HG03558 (cell line): ENCODE results near the gene PCYT1B.
"Not testable (repeated sequence)": the region's sequence is repeated elsewhere in the genome, so short reads cannot be mapped to it uniquely, and the experiment has no call there.

ENCODE experiments used
- ATAC-seq: cut with Tn5 transposase; IDR thresholded peaks from one replicate; pipeline ENCODE4 v1.9.1; 2021; ENCODE audit warnings: moderate number of reproducible peaks; ENCODE audit not compliant: unreplicated experiment; ENCODE audit errors: extremely low read depth

The PCYT1B gene

GRCh38 chrX:24647257-24648058 lies at the start of gene PCYT1B:
TSS of gene PCYT1B (minus strand) at chrX:24647347. CDS start at chrX:24647105, 242 bp downstream.
- ATAC-seq, result peak; percentile 70

DNA sequence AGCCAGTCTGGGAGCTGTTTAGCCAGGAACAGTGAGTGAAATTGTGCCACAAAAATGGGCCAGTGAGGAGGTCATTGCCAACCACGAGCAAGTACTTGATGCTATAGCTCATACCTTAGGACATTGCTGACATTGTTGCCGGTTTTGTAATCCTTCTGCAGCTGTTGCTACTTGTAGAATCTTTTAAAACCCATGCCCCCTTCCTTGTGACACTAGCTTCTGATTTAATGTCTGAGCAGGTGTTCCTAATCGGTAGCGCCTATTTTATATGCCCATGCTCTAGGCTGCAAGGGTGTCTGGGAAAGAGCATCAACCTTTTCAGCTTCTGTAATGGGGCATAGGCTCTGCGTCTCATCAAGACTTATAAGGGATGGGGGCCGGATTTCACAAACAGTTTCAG lies 49.1 kb upstream of the PCYT1B start:
- no peak for ATAC-seq

DNA sequence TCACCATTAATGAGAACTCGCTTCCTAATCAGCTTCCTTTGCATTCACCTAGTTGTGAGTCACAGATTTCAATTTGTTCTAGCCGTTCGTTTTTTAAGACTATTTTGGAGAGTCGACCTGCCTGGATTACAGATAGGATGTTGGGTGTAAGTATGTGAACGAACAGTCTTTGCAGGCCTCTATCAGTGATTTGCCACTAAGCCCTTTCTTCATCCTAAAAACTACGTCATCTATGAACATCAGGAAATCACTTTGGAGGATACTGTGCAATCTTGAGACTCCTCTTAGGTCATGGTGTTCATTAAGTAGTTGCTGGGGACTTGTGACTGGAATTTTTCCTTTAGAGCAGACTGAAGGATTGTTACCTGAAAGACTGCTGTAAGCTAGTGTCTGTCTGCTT lies 47.7 kb upstream of the PCYT1B start:
- no peak for ATAC-seq

DNA sequence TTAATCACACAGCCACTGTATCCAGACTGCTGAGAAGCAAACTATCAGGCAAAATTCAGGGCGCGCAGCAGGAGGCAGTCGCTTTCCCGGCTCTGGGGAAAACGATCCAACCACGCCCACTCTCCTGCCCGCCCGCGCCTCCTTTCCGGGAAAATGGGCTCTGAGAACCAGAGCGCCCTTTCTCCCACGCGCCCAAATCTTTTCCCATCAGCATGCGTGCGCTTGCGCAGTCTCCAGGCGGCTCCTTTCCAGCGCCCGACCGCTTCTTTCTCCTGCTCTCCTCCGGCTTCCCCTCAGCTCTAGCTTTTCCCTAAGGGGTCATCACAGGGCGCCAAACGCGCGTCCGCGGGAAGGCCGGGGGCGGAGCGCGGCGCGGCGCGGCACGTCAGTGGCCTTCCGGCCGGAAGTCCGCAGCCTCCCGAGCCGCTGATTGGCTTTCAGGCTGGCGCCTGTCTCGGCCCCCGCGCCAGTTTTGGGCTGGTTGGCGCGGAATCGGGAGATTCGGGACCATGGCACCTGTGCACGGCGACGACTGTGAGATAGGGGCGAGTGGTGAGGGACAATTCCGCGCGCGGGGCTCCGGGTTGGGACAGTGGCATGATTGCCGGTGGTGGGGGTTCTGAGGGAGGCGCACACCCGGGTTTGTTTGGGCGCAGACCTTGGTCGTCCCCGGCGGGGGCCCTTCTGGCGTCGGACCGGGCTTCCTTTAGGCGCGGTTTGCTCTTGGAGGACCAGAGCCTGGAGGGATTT lies 46.5 kb upstream of the PCYT1B start, which contains the start of gene POLA1:
POLA1 (plus strand) TSS at position 466 of the 750 bp plus-strand sequence; CDS start at position 510, 44 bp downstream.
- peak; percentile 95 for ATAC-seq

- no peak for ATAC-seq
Measured at GRCh38 chrX:24692305-24692704, 45.2 kb upstream of the PCYT1B start.

- ATAC-seq, result no peak
Measured at GRCh38 chrX:24684048-24684447, 36.9 kb upstream of the PCYT1B start.

DNA sequence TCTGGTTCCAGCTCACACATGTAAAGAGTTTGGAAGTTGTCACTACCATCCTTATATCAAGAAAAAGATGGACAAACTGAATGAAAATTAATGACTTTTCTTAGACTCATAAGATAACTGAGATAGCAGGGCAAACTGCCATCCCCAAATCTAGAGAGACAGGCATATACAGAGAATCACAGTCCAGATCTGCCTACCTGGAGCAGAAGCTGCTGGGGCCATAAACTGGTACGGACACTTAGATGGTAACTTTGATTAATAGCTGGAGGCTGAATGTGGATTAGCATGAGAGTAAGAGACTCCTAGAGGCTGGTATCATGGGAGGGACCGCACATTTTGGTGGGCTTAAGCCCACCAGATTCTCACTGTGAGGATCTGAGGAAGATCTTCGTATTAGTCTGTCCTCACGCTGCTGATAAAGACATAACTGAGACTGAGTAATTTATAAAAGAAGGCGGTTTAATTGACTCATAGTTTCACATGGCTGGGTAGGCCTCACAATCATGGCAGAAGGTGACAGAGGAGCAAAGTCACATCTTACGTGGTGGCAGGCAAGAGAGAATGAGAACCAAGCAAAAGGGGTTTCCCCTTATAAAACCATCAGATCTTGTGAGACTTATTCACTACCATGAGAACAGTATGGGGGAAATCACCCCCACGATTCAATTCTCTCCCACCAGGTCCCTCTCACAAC lies 35.7 kb upstream of the PCYT1B start:
- no peak for ATAC-seq

GRCh38 chrX:24676403-24677024 lies 29.4 kb upstream of the PCYT1B start:
- ATAC-seq, result no peak

DNA sequence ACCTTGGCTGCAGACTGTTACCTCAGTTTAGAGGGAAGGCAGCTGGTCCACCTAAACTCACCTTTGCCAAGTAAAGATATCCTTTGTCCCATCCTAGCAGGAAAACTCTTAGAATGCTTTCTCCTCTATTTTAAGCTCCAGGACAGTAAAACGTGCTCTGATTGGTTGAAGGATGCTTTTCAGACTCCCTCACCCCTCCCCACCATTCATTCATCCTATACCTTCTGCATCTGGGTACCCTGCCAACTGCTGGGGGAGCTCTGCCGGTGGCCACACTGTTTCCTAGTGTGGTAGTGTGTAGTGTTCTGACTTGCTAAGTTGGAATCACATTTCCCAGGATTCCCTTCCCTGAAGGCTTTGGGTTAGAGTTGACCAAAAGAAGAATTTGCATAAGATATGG lies 26.3 kb upstream of the PCYT1B start:
- ATAC-seq, result no peak

GRCh38 chrX:24672701-24673190 lies 25.6 kb upstream of the PCYT1B start:
- ATAC-seq, result no peak

GRCh38 chrX:24668111-24668510 lies 21.0 kb upstream of the PCYT1B start:
- ATAC-seq, result no peak

GRCh38 chrX:24662352-24662751 lies 15.2 kb upstream of the PCYT1B start:
- ATAC-seq, result no peak

DNA sequence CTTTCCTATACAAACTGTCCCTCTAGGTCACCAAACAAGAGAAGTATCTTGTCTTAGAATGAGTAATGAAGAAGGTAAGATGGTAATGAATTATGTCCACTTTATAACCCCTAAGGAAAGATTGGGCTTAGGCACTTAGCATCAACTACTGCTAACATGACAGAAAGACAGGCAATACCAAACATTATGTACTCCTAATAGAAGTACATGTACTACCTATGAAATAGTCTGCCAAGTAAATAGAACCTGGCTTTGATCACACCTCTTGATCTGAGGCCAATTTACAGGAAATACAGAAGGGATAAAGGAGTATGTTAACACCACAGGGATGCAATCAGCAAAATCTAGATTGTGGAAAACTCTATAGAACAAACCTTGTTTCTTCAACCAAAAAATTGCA lies 14.1 kb upstream of the PCYT1B start:
- no peak for ATAC-seq

GRCh38 chrX:24659646-24660045 lies 12.5 kb upstream of the PCYT1B start:
- ATAC-seq, result no peak

DNA sequence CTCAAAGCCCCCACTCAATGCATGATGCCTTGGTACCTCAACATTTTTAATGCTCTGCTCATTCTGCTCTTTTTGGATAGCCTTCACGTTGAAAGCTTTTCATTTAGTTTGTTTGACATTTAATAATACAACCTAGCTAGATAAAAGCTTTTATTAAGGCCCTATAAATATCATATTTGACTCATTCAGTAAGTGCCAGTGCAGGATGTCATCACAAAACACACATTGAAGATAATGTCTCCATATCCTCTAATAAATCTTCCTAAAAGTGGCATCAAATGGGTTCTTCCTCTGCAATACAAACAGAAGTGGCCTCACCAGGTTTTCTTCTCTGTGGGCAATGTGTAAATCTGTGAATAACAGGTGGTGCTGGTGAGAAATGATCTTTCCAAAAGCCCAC lies 12.0 kb upstream of the PCYT1B start:
- ATAC-seq, result no peak

- no peak for ATAC-seq
Measured at GRCh38 chrX:24658421-24658820, 11.3 kb upstream of the PCYT1B start.

GRCh38 chrX:24657671-24658386 lies 10.7 kb upstream of the PCYT1B start:
- ATAC-seq, result no peak

GRCh38 chrX:24655679-24656078 lies 8.5 kb upstream of the PCYT1B start:
- not testable (repeated sequence) for ATAC-seq

- ATAC-seq, result no peak
Measured at GRCh38 chrX:24651783-24652182, 4.6 kb upstream of the PCYT1B start.

DNA sequence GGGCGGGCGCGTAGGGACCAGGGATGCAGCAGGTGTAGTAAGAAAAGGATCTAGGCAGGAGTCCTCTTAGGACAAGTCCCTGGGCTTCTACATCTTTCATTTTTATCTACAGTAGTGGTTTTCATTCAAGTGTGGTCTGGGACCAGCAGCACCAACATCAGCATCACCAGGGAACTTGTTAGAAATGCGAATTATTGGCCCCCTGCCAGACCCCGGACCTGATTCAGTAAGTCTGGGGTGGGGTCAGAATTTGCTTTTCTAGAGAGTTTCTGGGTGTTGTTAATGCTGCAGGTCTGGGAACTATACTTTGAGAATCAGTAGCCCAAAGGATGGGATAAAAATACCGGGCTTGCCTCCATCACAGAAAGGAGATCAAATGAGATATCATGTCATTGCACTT lies 1.3 kb upstream of the PCYT1B start:
- ATAC-seq, result no peak
